ENCODE results near the gene ABCC6.

The ABCC6 gene

GRCh38 chr16:16190546-16190945 is 32.7 kb downstream of the ABCC6 start:
- TF ChIP-seq CTCF (IDR thresholded peaks at IDR 0.05; ENCODE audit: low read depth, low read length, missing control alignments), result no peak
- no peak overlapping the region for H3K4me3 ChIP-seq (ENCODE audit: low read depth, low read length)
- in situ Hi-C loops (cut with HindIII; ENCODE audit: low sequenced_read_pairs), result no loop called here
- DNase-seq (ENCODE audit: low read depth), result no peak

DNA sequence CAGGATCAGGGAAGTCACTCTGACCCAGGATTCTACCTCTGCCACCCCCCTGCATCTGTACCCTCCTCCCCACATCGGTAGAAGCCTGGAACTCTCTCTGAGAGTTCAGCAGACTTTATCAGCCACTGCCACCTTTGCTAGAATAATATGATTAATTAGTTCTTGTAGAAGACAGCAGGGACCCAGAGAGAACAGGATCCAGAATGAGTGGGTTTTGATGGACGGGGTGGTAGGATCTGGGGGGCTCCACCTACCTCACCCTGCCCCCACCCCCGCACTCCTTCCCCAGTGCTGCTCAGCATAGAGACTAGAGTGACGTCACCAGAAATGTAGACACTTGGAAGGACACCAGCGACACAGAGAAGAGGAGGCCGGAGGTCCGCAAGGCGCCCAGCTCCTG is 33.5 kb downstream of the ABCC6 start:
- TF ChIP-seq CTCF (IDR thresholded peaks at IDR 0.05; ENCODE audit: low read depth, low read length, missing control alignments), result no peak
- in situ Hi-C loops (cut with HindIII; ENCODE audit: low sequenced_read_pairs), result loop anchor here (5.0 kb wide), 1 partner anchor 48 kb away; no protein-coding TSS in a partner anchor
- no peak for DNase-seq (ENCODE audit: low read depth)
- no peak overlapping the region for H3K4me3 ChIP-seq (ENCODE audit: low read depth, low read length)

GRCh38 chr16:16188827-16189226 is 34.5 kb downstream of the ABCC6 start:
- in situ Hi-C loops (cut with HindIII; ENCODE audit: low sequenced_read_pairs), result loop anchor here (5.0 kb wide), 1 partner anchor 47 kb away; no protein-coding TSS in a partner anchor
- no peak for TF ChIP-seq CTCF (IDR thresholded peaks at IDR 0.05; ENCODE audit: low read depth, low read length, missing control alignments)
- no peak for DNase-seq (ENCODE audit: low read depth)
- H3K4me3 ChIP-seq (ENCODE audit: low read depth, low read length), result no peak overlapping the region

- no peak for TF ChIP-seq CTCF (IDR thresholded peaks at IDR 0.05; ENCODE audit: low read depth, low read length, missing control alignments)
- H3K4me3 ChIP-seq (ENCODE audit: low read depth, low read length), result no peak overlapping the region
- no peak for DNase-seq (ENCODE audit: low read depth)
- in situ Hi-C loops (cut with HindIII; ENCODE audit: low sequenced_read_pairs), result loop anchor here (5.0 kb wide), 1 partner anchor 45 kb away; no protein-coding TSS in a partner anchor
Measured at GRCh38 chr16:16186820-16187219, 36.5 kb downstream of the ABCC6 start.

DNA sequence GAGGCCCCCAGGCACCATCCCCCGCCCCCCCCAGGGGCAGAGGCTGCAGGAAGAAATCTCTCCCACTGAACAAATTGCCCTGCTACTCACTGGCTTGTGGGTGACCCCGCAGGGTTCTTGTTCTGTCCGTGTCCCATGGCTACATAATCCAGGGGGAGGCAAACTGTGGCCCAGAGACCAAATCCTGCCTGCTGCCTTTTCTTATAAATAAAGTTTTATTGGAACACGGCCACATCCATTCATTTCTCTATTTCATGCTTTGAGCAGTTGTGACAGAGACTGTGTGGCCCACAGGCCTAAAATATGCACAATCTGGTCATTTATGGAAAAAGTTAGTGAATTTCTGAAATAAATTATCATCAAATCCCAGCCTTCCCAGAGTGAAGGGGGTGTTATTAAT is 38.2 kb downstream of the ABCC6 start:
- in situ Hi-C loops (cut with HindIII; ENCODE audit: low sequenced_read_pairs), result loop anchor here (5.0 kb wide), 1 partner anchor 43 kb away; no protein-coding TSS in a partner anchor
- DNase-seq (ENCODE audit: low read depth), result no peak
- no peak for TF ChIP-seq CTCF (IDR thresholded peaks at IDR 0.05; ENCODE audit: low read depth, low read length, missing control alignments)

DNA sequence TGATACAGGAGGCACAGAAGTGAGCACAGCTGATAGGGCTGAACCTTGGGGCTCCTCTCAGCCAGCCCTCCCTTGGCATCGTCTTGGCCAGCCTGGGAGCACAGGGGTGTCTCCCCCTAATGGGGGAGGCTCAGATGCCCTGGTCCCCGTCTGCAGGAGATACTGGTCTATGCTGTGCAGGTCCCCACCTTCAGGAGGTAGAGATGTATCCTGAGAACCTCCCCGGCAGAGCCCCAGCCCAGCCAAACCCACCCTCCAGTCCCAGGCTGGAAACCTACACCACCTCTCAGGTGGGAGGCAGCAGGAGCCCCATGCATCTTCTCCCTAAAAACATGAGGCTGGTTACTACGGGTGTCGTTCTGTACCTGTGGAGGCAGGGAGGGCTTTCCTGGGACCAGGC is 38.7 kb downstream of the ABCC6 start:
- H3K4me3 ChIP-seq (ENCODE audit: low read depth, low read length), result no peak overlapping the region
- in situ Hi-C loops (cut with HindIII; ENCODE audit: low sequenced_read_pairs), result no loop called here
- no peak for TF ChIP-seq CTCF (IDR thresholded peaks at IDR 0.05; ENCODE audit: low read depth, low read length, missing control alignments)
- DNase-seq (ENCODE audit: low read depth), result no peak

More for the DNA sequence above, 38.2 kb downstream of the ABCC6 start:
- H3K4me3 ChIP-seq (ENCODE audit: low read depth, low read length), result no peak overlapping the region

GRCh38 chr16:16183562-16183961 is 39.7 kb downstream of the ABCC6 start:
- peak; percentile 31 for TF ChIP-seq CTCF (IDR thresholded peaks at IDR 0.05; ENCODE audit: low read depth, low read length, missing control alignments)
- in situ Hi-C loops (cut with HindIII; ENCODE audit: low sequenced_read_pairs), result no loop called here
- no peak for DNase-seq (ENCODE audit: low read depth)
- H3K4me3 ChIP-seq (ENCODE audit: low read depth, low read length), result no peak overlapping the region

Data from astrocyte of the cerebellum (primary cell).